ENCODE results near the gene SAP30BP.

Gene SAP30BP

GRCh38 chr17:75652341-75652740 lies 14.8 kb upstream of the SAP30BP start:
- no peaks in the 10 kb centered on the region for H3K9me3 ChIP-seq (ENCODE audit: control extremely low read depth in 1 of 5, control insufficient read depth in 4 of 5, insufficient read depth in 2 of 5, low read depth in 1 of 5, low read length in 4 of 5)
- POLR2A ChIA-PET = interaction anchor here (0.6 to 1.1 kb wide), 4 partner anchors 16 to 128 kb away, joined by 3 to 7 read pairs (median 4); partner anchors contain the start of gene SMIM5
- H3K36me3 ChIP-seq (ENCODE audit: control insufficient read depth in 4 of 4, insufficient read depth in 4 of 4, low read length in 3 of 4) = peaks cover 0 to 51% (median 40%) of the 10 kb centered on the region in 4 experiments
- H3K27me3 ChIP-seq (replicated peaks in 2 of 5; ENCODE audit: control insufficient read depth in 4 of 5, insufficient read depth in 5 of 5, low read length in 4 of 5) = no peaks in the 10 kb centered on the region
- CTCF ChIA-PET = interaction anchor here (1.0 to 22.9 kb wide), 11 partner anchors 9 to 101 kb away, joined by 3 to 834 read pairs (median 5); partner anchors contain the start of genes RECQL5 and SMIM5
- no peak overlapping the region for H3K4me3 ChIP-seq (ENCODE audit: control insufficient read depth in 1 of 7, extremely low read depth in 1 of 7, insufficient read depth in 4 of 7, low read depth in 2 of 7, low read length in 6 of 7)
- H3K27ac ChIP-seq (ENCODE audit: insufficient read depth in 1 of 2, low read depth in 1 of 2, low read length in 2 of 2, poor library complexity in 1 of 2, severe bottlenecking in 2 of 2) = peak overlapping the region in 1 of 2 experiments; percentile 43
- H3K4me1 ChIP-seq (ENCODE audit: control extremely low read depth in 1 of 4, control insufficient read depth in 4 of 4, insufficient read depth in 4 of 4, low read length in 3 of 4) = peaks cover 0 to 15% (median 10%) of the 10 kb centered on the region in 4 experiments
- DNase-seq = no peak
- WGBS (ENCODE audit: insufficient coverage) = 91% methylated on average over 3 of the region's 5 CpGs

- WGBS (ENCODE audit: insufficient coverage) = 32% methylated on average over 3 of the region's 6 CpGs
- Histone ChIP-seq H3K36me3 (ENCODE audit: control insufficient read depth in 4 of 4, insufficient read depth in 4 of 4, low read length in 3 of 4) (peaks cover 0 to 54% (median 41%) of the 10 kb centered on the region in 4 experiments), H3K4me1 (ENCODE audit: control extremely low read depth in 1 of 4, control insufficient read depth in 4 of 4, insufficient read depth in 4 of 4, low read length in 3 of 4) (peaks cover 0 to 15% (median 10%) of the 10 kb centered on the region in 4 experiments), H3K27me3 (replicated peaks in 2 of 5; ENCODE audit: control insufficient read depth in 4 of 5, insufficient read depth in 5 of 5, low read length in 4 of 5) (no peaks in the 10 kb centered on the region), H3K4me3 (ENCODE audit: control insufficient read depth in 1 of 7, extremely low read depth in 1 of 7, insufficient read depth in 4 of 7, low read depth in 2 of 7, low read length in 6 of 7) (peak overlapping the region in 2 of 7 experiments; percentile 11 to 24), H3K27ac (ENCODE audit: insufficient read depth in 1 of 2, low read depth in 1 of 2, low read length in 2 of 2, poor library complexity in 1 of 2, severe bottlenecking in 2 of 2) (peak overlapping the region in 1 of 2 experiments; percentile 43), H3K9me3 (ENCODE audit: control extremely low read depth in 1 of 5, control insufficient read depth in 4 of 5, insufficient read depth in 2 of 5, low read depth in 1 of 5, low read length in 4 of 5) (no peaks in the 10 kb centered on the region)
- ChIA-PET CTCF (interaction anchor here (1.0 to 22.9 kb wide), 12 partner anchors 9 to 100 kb away, joined by 3 to 834 read pairs (median 6); partner anchors contain the start of genes RECQL5 and SMIM5), POLR2A (interaction anchor here (0.6 to 1.5 kb wide), 6 partner anchors 14 to 127 kb away, joined by 3 to 7 read pairs (median 4); partner anchors contain the start of genes RECQL5, SAP30BP and SMIM5)
- peak; percentile 71 to 83 (median 83) for DNase-seq
These were observed 14.1 kb upstream of the SAP30BP start for GRCh38 chr17:75652934-75653549.

GRCh38 chr17:75654176-75654575 lies 13.0 kb upstream of the SAP30BP start:
- ChIA-PET POLR2A (interaction anchor here (0.6 to 1.5 kb wide), 5 partner anchors 13 to 453 kb away, joined by 3 to 5 read pairs (median 4); partner anchors contain the start of genes RECQL5, SAP30BP and SMIM5), CTCF (interaction anchor here (1.0 to 22.9 kb wide), 13 partner anchors 8 to 100 kb away, joined by 3 to 834 read pairs (median 5); partner anchors contain the start of genes RECQL5 and SMIM5)
- peak overlapping the region in 1 of 2 experiments; percentile 4 for H3K27ac ChIP-seq (ENCODE audit: insufficient read depth in 1 of 2, low read depth in 1 of 2, low read length in 2 of 2, poor library complexity in 1 of 2, severe bottlenecking in 2 of 2)
- no peak for DNase-seq
- H3K36me3 ChIP-seq (ENCODE audit: control insufficient read depth in 4 of 4, insufficient read depth in 4 of 4, low read length in 3 of 4) = peaks cover 0 to 52% (median 43%) of the 10 kb centered on the region in 4 experiments
- WGBS (ENCODE audit: insufficient coverage) = 71% methylated on average over 2 of the region's 2 CpGs
- no peaks in the 10 kb centered on the region for H3K27me3 ChIP-seq (replicated peaks in 2 of 5; ENCODE audit: control insufficient read depth in 4 of 5, insufficient read depth in 5 of 5, low read length in 4 of 5)
- H3K9me3 ChIP-seq (ENCODE audit: control extremely low read depth in 1 of 5, control insufficient read depth in 4 of 5, insufficient read depth in 2 of 5, low read depth in 1 of 5, low read length in 4 of 5) = no peaks in the 10 kb centered on the region
- H3K4me1 ChIP-seq (ENCODE audit: control extremely low read depth in 1 of 4, control insufficient read depth in 4 of 4, insufficient read depth in 4 of 4, low read length in 3 of 4) = peaks cover 0 to 15% (median 10%) of the 10 kb centered on the region in 4 experiments
- no peak overlapping the region for H3K4me3 ChIP-seq (ENCODE audit: control insufficient read depth in 1 of 7, extremely low read depth in 1 of 7, insufficient read depth in 4 of 7, low read depth in 2 of 7, low read length in 6 of 7)

GRCh38 chr17:75658237-75658636 lies 8.9 kb upstream of the SAP30BP start:
- 97% methylated on average over 4 of the region's 5 CpGs for WGBS (ENCODE audit: insufficient coverage)
- Histone ChIP-seq H3K9me3 (ENCODE audit: control extremely low read depth in 1 of 5, control insufficient read depth in 4 of 5, insufficient read depth in 2 of 5, low read depth in 1 of 5, low read length in 4 of 5) (no peaks in the 10 kb centered on the region), H3K36me3 (ENCODE audit: control insufficient read depth in 4 of 4, insufficient read depth in 4 of 4, low read length in 3 of 4) (peaks cover 8 to 60% (median 48%) of the 10 kb centered on the region in 4 experiments), H3K4me1 (ENCODE audit: control extremely low read depth in 1 of 4, control insufficient read depth in 4 of 4, insufficient read depth in 4 of 4, low read length in 3 of 4) (peaks cover 0 to 4% (median under 1%) of the 10 kb centered on the region in 4 experiments), H3K27me3 (replicated peaks in 2 of 5; ENCODE audit: control insufficient read depth in 4 of 5, insufficient read depth in 5 of 5, low read length in 4 of 5) (no peaks in the 10 kb centered on the region), H3K4me3 (ENCODE audit: control insufficient read depth in 1 of 7, extremely low read depth in 1 of 7, insufficient read depth in 4 of 7, low read depth in 2 of 7, low read length in 6 of 7) (no peak overlapping the region), H3K27ac (ENCODE audit: insufficient read depth in 1 of 2, low read depth in 1 of 2, low read length in 2 of 2, poor library complexity in 1 of 2, severe bottlenecking in 2 of 2) (no peak overlapping the region)
- POLR2A ChIA-PET = interaction anchor here (0.6 kb wide), 2 partner anchors 48 to 108 kb away, joined by 3 read pairs; no protein-coding TSS in a partner anchor
- DNase-seq = no peak
- CTCF ChIA-PET = interaction anchor here (1.1 to 22.9 kb wide), 7 partner anchors 8 to 91 kb away, joined by 3 to 834 read pairs (median 4); partner anchors contain the start of genes RECQL5, SAP30BP and SMIM5

GRCh38 chr17:75661531-75661930 lies 5.6 kb upstream of the SAP30BP start:
- ChIA-PET CTCF (interaction anchor here (0.8 to 22.9 kb wide), 7 partner anchors 9 to 88 kb away, joined by 3 to 834 read pairs (median 4); partner anchors contain the start of gene SMIM5), POLR2A (no interaction called here)
- Histone ChIP-seq H3K9me3 (ENCODE audit: control extremely low read depth in 1 of 5, control insufficient read depth in 4 of 5, insufficient read depth in 2 of 5, low read depth in 1 of 5, low read length in 4 of 5) (no peaks in the 10 kb centered on the region), H3K36me3 (ENCODE audit: control insufficient read depth in 4 of 4, insufficient read depth in 4 of 4, low read length in 3 of 4) (peaks cover 10 to 52% (median 41%) of the 10 kb centered on the region in 4 experiments), H3K27me3 (replicated peaks in 2 of 5; ENCODE audit: control insufficient read depth in 4 of 5, insufficient read depth in 5 of 5, low read length in 4 of 5) (no peaks in the 10 kb centered on the region), H3K27ac (ENCODE audit: insufficient read depth in 1 of 2, low read depth in 1 of 2, low read length in 2 of 2, poor library complexity in 1 of 2, severe bottlenecking in 2 of 2) (no peak overlapping the region), H3K4me3 (ENCODE audit: control insufficient read depth in 1 of 7, extremely low read depth in 1 of 7, insufficient read depth in 4 of 7, low read depth in 2 of 7, low read length in 6 of 7) (no peak overlapping the region), H3K4me1 (ENCODE audit: control extremely low read depth in 1 of 4, control insufficient read depth in 4 of 4, insufficient read depth in 4 of 4, low read length in 3 of 4) (peaks cover 7 to 14% (median 9%) of the 10 kb centered on the region in 4 experiments)
- 96% methylated on average over 3 of the region's 4 CpGs for WGBS (ENCODE audit: insufficient coverage)
- DNase-seq = no peak

- DNase-seq = no peak
- H3K27ac ChIP-seq (ENCODE audit: insufficient read depth in 1 of 2, low read depth in 1 of 2, low read length in 2 of 2, poor library complexity in 1 of 2, severe bottlenecking in 2 of 2) = no peak overlapping the region
- H3K36me3 ChIP-seq (ENCODE audit: control insufficient read depth in 4 of 4, insufficient read depth in 4 of 4, low read length in 3 of 4) = peaks cover 10 to 46% (median 35%) of the 10 kb centered on the region in 4 experiments
- no peak overlapping the region for H3K4me3 ChIP-seq (ENCODE audit: control insufficient read depth in 1 of 7, extremely low read depth in 1 of 7, insufficient read depth in 4 of 7, low read depth in 2 of 7, low read length in 6 of 7)
- no peaks in the 10 kb centered on the region for H3K9me3 ChIP-seq (ENCODE audit: control extremely low read depth in 1 of 5, control insufficient read depth in 4 of 5, insufficient read depth in 2 of 5, low read depth in 1 of 5, low read length in 4 of 5)
- 100% methylated on average over 7 of the region's 9 CpGs for WGBS (ENCODE audit: insufficient coverage)
- H3K27me3 ChIP-seq (replicated peaks in 2 of 5; ENCODE audit: control insufficient read depth in 4 of 5, insufficient read depth in 5 of 5, low read length in 4 of 5) = no peaks in the 10 kb centered on the region
- H3K4me1 ChIP-seq (ENCODE audit: control extremely low read depth in 1 of 4, control insufficient read depth in 4 of 4, insufficient read depth in 4 of 4, low read length in 3 of 4) = peaks cover 9 to 17% (median 11%) of the 10 kb centered on the region in 4 experiments
- POLR2A ChIA-PET = no interaction called here
- CTCF ChIA-PET = interaction anchor here (0.6 to 22.9 kb wide), 6 partner anchors 9 to 87 kb away, joined by 3 to 834 read pairs (median 6); partner anchors contain the start of gene SMIM5
These were observed 4.6 kb upstream of the SAP30BP start for GRCh38 chr17:75662511-75662910.

Measured in common myeloid progenitor, CD34-positive (primary cell).